Right cardiac atrium (tissue), 5 donors: ENCODE data around the gene RASSF5. TPM values are rescaled to one million over a fixed set of nuclear protein-coding genes. Genes with fewer than 3 reads are reported as not detected.
"Not testable (repeated sequence)": the region's sequence is repeated elsewhere in the genome, so short reads cannot be mapped to it uniquely, and the experiment has no call there.

ENCODE experiments used
- ATAC-seq, 2 donors: fragments of 200-7000 bp; cut with Tn5 transposase; one replicate each; pipeline versions ENCODE4 v1.8.0 to v1.9.1; 2020; ENCODE audit warnings: moderate library complexity in 2 of 2, mild to moderate bottlenecking in 1 of 2
- DNase-seq, 3 donors: peaks; one replicate each; pipeline ENCODE4 v3.0.0-alpha.2; 2020
- H3K27ac ChIP-seq: one replicate; pipeline ENCODE4 v1.5.1; 2013; ENCODE audit warnings: mild to moderate bottlenecking, low read length, control low read depth, moderate library complexity
- H3K27me3 ChIP-seq: one replicate; pipeline ENCODE4 v1.6.1; 2013; ENCODE audit not compliant: control insufficient read depth, insufficient read depth
- H3K4me1 ChIP-seq: one replicate; pipeline ENCODE4 v1.6.1; 2013; ENCODE audit warnings: low read length; ENCODE audit not compliant: control insufficient read depth, insufficient read depth
- H3K4me3 ChIP-seq: one replicate; pipeline ENCODE4 v1.5.1; 2013; ENCODE audit warnings: low read length, control low read depth
- H3K9me3 ChIP-seq: one replicate; pipeline ENCODE4 v1.6.1; 2013; ENCODE audit warnings: low read length; ENCODE audit not compliant: control insufficient read depth
- WGBS: extraction: QIAGEN DNeasy Blood & Tissue Kit; methylation state at CpG from one replicate; pipeline ENCODE4 v1.1.7; 2013; 5-methylcytosine and 5-hydroxymethylcytosine counted together
- intact Hi-C, 4 donors: fragments of 100-400 bp; cut with DNase I; formaldehyde crosslinking; loops; one replicate each; pipeline versions ENCODE4 v1.11.0 to v1.14.0; 2022 to 2023
- polyA plus RNA-seq: library from polyadenylated mRNA; stranded (reverse); fragments of 200-250 nt; gene quantifications from one replicate; pipeline ENCODE4 v1.2.3, GENCODE V29; 2013
- total RNA-seq, 4 donors: library from RNA; stranded (reverse); fragmentation: NEBNext Ultra II Directional; extraction: Animal tissue kit (Norgen Biotek cat#: 25700); gene quantifications; one replicate each; pipeline ENCODE4 v1.2.1, GENCODE V29; 2021
- donor health status: healthy with polysubstance abuse.
- donor health status: DM: no; HTN: yes; CAD: no.
- donor health status: DM: no; HTN: no; CAD: no.
- donor health status: DM: no; HTN: yes; CAD: no; lungs with severe emphysema.
- donor health status: DM: yes; HTN: yes; CAD: no.

RASSF5 gene
- total and polyA plus RNA-seq, 5 donors, result 9.3 to 29.0 (median 19.8) TPM

- no peak overlapping the region for H3K4me3 ChIP-seq
- H3K4me1 ChIP-seq, result no peaks in the 10 kb centered on the region
- DNase-seq, result no peak
- H3K27me3 ChIP-seq, result no peaks in the 10 kb centered on the region
- intact Hi-C loops, result loop anchor here in 2 of 4 donors (5.0 to 10.0 kb wide), 2 partner anchors 106 to 429 kb away; no protein-coding TSS in a partner anchor
- no peak for ATAC-seq
- WGBS, result 94% methylated on average over 17 of the region's 17 CpGs
- no peaks in the 10 kb centered on the region for H3K9me3 ChIP-seq
- H3K27ac ChIP-seq, result no peak overlapping the region
Observed at GRCh38 chr1:206476058-206476457, 31.3 kb upstream of the RASSF5 start.

- Histone ChIP-seq H3K27ac (no peak overlapping the region), H3K4me1 (no peaks in the 10 kb centered on the region), H3K9me3 (no peaks in the 10 kb centered on the region), H3K27me3 (no peaks in the 10 kb centered on the region), H3K4me3 (no peak overlapping the region)
- intact Hi-C loops, result loop anchor here in 2 of 4 donors (5.0 to 10.0 kb wide), 2 partner anchors 106 to 428 kb away; no protein-coding TSS in a partner anchor
- ATAC-seq, result no peak
- 93% methylated on average over 14 of the region's 14 CpGs for WGBS
- peak in 1 of 3 donors; percentile 37 for DNase-seq
Observed at GRCh38 chr1:206476591-206476990, 30.7 kb upstream of the RASSF5 start.

GRCh38 chr1:206477110-206477509, 30.2 kb upstream of the RASSF5 start:
- DNase-seq (no peak), ATAC-seq (no peak)
- WGBS, result 92% methylated on average over 5 of the region's 5 CpGs
- H3K27ac ChIP-seq, result no peak overlapping the region
- H3K27me3 ChIP-seq, result no peaks in the 10 kb centered on the region
- no peaks in the 10 kb centered on the region for H3K9me3 ChIP-seq
- H3K4me3 ChIP-seq, result no peak overlapping the region
- intact Hi-C loops, result loop anchor here in 2 of 4 donors (5.0 to 10.0 kb wide), 2 partner anchors 105 to 428 kb away; no protein-coding TSS in a partner anchor
- no peaks in the 10 kb centered on the region for H3K4me1 ChIP-seq

DNA sequence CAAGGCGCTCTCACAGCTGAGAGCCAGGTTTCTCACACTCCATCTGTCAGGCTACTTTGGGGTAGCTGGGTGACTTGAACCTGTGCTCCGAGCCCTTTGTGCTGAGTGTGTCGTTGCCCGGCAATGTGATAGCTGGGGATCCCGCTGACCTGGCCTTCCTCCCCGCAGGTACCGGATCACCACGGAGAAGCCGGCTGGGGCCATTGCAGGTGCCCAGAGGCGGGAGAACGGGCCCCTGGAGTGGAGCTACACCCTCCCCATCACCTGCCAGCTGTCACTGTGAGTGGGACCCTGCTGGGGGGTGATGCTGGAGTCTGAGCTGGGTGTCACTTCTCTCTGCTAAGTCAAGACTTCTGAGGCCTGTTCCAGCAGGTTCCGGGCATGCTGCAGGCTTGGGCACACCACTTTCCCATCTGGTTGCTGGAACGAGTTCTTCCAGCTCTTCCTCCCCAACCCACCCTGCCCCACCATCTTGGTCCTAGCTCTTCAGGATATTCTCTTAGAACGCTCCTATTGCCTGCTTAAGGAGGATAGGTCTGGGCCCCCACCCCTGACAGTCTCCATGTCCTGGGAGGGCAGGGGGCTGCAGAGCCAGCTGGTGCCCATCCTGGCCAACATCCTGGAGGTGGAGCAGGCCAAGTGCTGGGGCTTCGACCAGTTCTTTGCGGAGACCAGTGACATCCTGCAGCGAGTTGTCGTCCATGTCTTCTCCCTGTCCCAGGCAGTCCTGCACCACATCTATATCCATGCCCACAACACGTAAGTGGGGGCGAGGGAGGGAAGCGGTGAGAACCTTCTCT, 29.6 kb upstream of the RASSF5 start:
- WGBS, result 89% methylated on average over 21 of the region's 21 CpGs
- intact Hi-C loops, result loop anchor here in 2 of 4 donors (5.0 to 10.0 kb wide), 2 partner anchors 105 to 427 kb away; no protein-coding TSS in a partner anchor
- H3K4me1 ChIP-seq, result no peaks in the 10 kb centered on the region
- no peak for ATAC-seq
- H3K9me3 ChIP-seq, result no peaks in the 10 kb centered on the region
- DNase-seq, result peak in 1 of 3 donors; percentile 39
- H3K27ac ChIP-seq, result no peak overlapping the region
- no peaks in the 10 kb centered on the region for H3K27me3 ChIP-seq
- H3K4me3 ChIP-seq, result no peak overlapping the region

GRCh38 chr1:206478746-206479145, 28.6 kb upstream of the RASSF5 start:
- 85% methylated on average over 11 of the region's 11 CpGs for WGBS
- Histone ChIP-seq H3K9me3 (no peaks in the 10 kb centered on the region), H3K4me1 (no peaks in the 10 kb centered on the region), H3K4me3 (no peak overlapping the region), H3K27me3 (no peaks in the 10 kb centered on the region), H3K27ac (no peak overlapping the region)
- ATAC-seq (no peak), DNase-seq (peak in 1 of 3 donors; percentile 55)
- intact Hi-C loops, result loop anchor here in 2 of 4 donors (5.0 to 10.0 kb wide), 2 partner anchors 104 to 426 kb away; no protein-coding TSS in a partner anchor

DNA sequence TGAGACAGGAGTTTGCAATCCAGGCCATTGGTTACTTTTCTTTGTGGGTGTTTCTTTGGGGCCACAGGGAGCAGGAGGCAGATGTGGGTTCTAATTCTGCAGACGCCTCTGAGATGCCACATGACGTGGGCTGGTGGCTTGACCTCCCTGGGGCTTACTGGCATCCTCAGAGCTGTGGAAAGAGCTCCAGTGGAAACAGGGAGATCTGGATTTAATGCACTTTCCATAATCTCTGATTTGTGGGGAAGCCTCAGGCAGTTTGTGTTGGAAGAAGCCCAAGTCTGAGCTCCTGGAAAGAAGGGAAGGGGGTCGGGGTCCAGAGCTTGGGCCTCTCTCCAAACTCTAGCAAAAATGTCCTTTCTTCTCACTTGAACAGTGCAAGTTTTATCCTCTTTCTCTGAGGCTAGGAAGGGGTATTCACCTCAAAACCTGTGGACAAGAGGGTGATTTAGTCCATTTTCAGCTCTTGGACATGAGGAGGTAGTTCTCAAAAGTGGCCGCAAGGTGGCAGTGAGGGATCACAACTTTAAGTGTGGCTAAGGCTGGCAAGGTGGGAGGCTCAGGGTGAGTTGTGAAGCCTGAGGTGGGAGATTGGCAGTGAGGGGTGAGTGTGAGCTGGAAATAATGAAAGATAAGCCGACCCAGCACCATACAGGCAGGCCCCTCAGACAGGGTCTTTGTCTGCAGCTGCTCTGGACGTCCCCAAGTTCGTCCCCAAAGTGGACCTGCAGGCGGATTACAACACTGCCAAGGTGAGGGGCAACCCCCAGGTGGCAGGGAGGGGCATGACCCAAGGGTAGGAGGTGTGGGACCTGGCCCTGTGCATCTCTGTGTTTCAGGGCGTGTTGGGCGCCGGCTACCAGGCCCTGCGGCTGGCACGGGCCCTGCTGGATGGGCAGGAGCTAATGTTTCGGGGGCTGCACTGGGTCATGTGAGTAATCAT, 27.9 kb upstream of the RASSF5 start:
- Histone ChIP-seq H3K4me1 (no peaks in the 10 kb centered on the region), H3K27me3 (no peaks in the 10 kb centered on the region), H3K9me3 (no peaks in the 10 kb centered on the region), H3K4me3 (no peak overlapping the region), H3K27ac (no peak overlapping the region)
- WGBS, result 77% methylated on average over 14 of the region's 14 CpGs
- intact Hi-C loops, result loop anchor here in 2 of 4 donors (5.0 to 10.0 kb wide), 3 partner anchors 103 to 435 kb away; no protein-coding TSS in a partner anchor
- DNase-seq (peak; percentile 79 to 89 (median 81)), ATAC-seq (peak; percentile 44 to 61)

GRCh38 chr1:206480211-206480610, 27.1 kb upstream of the RASSF5 start:
- no peaks in the 10 kb centered on the region for H3K9me3 ChIP-seq
- H3K4me1 ChIP-seq, result no peaks in the 10 kb centered on the region
- ATAC-seq, result peak in 1 of 2 donors; percentile 4
- H3K27ac ChIP-seq, result no peak overlapping the region
- intact Hi-C loops, result loop anchor here in 1 of 4 donors (10.0 kb wide), 1 partner anchor 435 kb away; no protein-coding TSS in a partner anchor
- WGBS, result 81% methylated on average over 8 of the region's 8 CpGs
- peak in 1 of 3 donors; percentile 53 for DNase-seq
- H3K27me3 ChIP-seq, result no peaks in the 10 kb centered on the region
- no peak overlapping the region for H3K4me3 ChIP-seq

DNA sequence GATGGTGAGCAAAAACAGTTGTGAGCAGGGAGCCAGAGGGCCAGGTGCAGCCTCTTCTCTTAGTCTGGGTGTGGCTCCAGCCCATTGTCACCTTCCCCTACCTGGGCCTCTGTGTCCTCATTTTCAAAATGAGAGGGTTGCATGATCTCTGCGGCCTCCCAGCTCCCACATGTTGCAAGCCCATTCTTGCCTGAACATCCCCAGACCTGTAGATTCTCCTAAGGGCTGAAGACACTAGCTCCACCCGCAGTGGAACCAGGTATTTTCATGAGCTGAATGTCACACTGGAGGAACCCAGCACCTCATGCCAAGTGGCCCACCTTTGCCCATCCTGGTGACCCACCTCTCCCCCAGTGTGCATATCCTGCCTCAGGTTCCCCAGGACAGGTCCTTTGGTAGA, 24.7 kb upstream of the RASSF5 start:
- Histone ChIP-seq H3K4me3 (no peak overlapping the region), H3K9me3 (no peaks in the 10 kb centered on the region), H3K27ac (no peak overlapping the region), H3K27me3 (no peaks in the 10 kb centered on the region), H3K4me1 (no peaks in the 10 kb centered on the region)
- ATAC-seq (no peak), DNase-seq (no peak)
- 95% methylated on average over 2 of the region's 2 CpGs for WGBS
- intact Hi-C loops, result loop anchor here in 1 of 4 donors (10.0 kb wide), 1 partner anchor 432 kb away; no protein-coding TSS in a partner anchor

- not testable (repeated sequence) for H3K4me3 ChIP-seq, H3K27me3 ChIP-seq, ATAC-seq, H3K27ac ChIP-seq, H3K4me1 ChIP-seq, H3K9me3 ChIP-seq, DNase-seq
- whole genome bisulfite sequencing, result 92% methylated on average over 1 of the region's 1 CpG
- intact Hi-C loops, result loop anchor here in 1 of 4 donors (10.0 kb wide), 1 partner anchor 431 kb away; no protein-coding TSS in a partner anchor
Observed at GRCh38 chr1:206483864-206484263, 23.5 kb upstream of the RASSF5 start.

- 92% methylated on average over 10 of the region's 10 CpGs for WGBS
- H3K27me3 ChIP-seq, result no peaks in the 10 kb centered on the region
- intact Hi-C loops, result loop anchor here in 1 of 4 donors (10.0 kb wide), 1 partner anchor 430 kb away; no protein-coding TSS in a partner anchor
- no peaks in the 10 kb centered on the region for H3K9me3 ChIP-seq
- H3K4me3 ChIP-seq, result no peak overlapping the region
- no peak overlapping the region for H3K27ac ChIP-seq
- DNase-seq (peak in 2 of 3 donors; percentile 6 to 34), ATAC-seq (no peak)
- H3K4me1 ChIP-seq, result no peaks in the 10 kb centered on the region
Observed at GRCh38 chr1:206484901-206485300, 22.4 kb upstream of the RASSF5 start.
